Transverse colon (tissue), 4 donors: ENCODE measurements around the gene TEX26. TPM values are rescaled to one million over a fixed set of nuclear protein-coding genes. Genes with fewer than 3 reads are reported as not detected.

Experiments used
- DNase-seq: peaks from one replicate; pipeline ENCODE4 v3.0.0-alpha.2; 2019
- H3K27ac ChIP-seq, 4 donors: fragments of 200-600 bp; sonication (generic); 2 replicates each; pipeline ENCODE4 v1.5.1; 2016 to 2018; ENCODE audit warnings: inconsistent platforms in 4 of 4
- H3K27me3 ChIP-seq: fragments of 200-600 bp; sonication (generic); 2 replicates; pipeline ENCODE4 v1.5.1; 2017; ENCODE audit warnings: inconsistent platforms
- H3K36me3 ChIP-seq, 4 donors: fragments of 200-600 bp; sonication (generic); 2 replicates each; pipeline ENCODE4 v1.5.1; 2017 to 2019; ENCODE audit warnings: inconsistent platforms in 4 of 4
- H3K4me1 ChIP-seq, 4 donors: fragments of 200-600 bp; sonication (generic); 2 replicates each; pipeline ENCODE4 v1.5.1; 2017 to 2020; ENCODE audit warnings: inconsistent platforms in 4 of 4
- H3K4me3 ChIP-seq, 4 donors: fragments of 200-600 bp; sonication (generic); 1 replicate in 1 of 4; 2 replicates in 3 of 4; pipeline versions ENCODE4 v1.5.1 to v1.6.1; 2017 to 2019; ENCODE audit warnings: inconsistent platforms in 4 of 4
- H3K9me3 ChIP-seq, 2 donors: fragments of 200-600 bp; sonication (generic); 2 replicates each; pipeline ENCODE4 v1.5.1; 2017 to 2019; ENCODE audit warnings: inconsistent platforms in 2 of 2
- CTCF ChIP-seq, 5 experiments: fragments of 200-600 bp in 3 of 5; fragments of 450-650 bp in 2 of 5; sonication (generic) in 3 of 5; IDR thresholded peaks; 1 replicate in 2 of 5; 2 replicates in 3 of 5; pipeline ENCODE4 v1.5.1; 2016 to 2017; ENCODE audit warnings: antibody characterized with exemption in 5 of 5, inconsistent platforms in 3 of 5, mild to moderate bottlenecking in 2 of 5, moderate library complexity in 1 of 5
- EP300 ChIP-seq: sonication (generic); formaldehyde crosslinking; IDR thresholded peaks from one replicate; pipeline ENCODE4 v1.6.1; 2017; ENCODE audit warnings: antibody characterized with exemption, low read depth
- POLR2A ChIP-seq: fragments of 450-650 bp; IDR thresholded peaks from one replicate; pipeline ENCODE4 v1.6.1; 2016; ENCODE audit warnings: antibody characterized with exemption, mild to moderate bottlenecking, moderate library complexity
- POLR2AphosphoS5 ChIP-seq, 3 donors: sonication (generic); formaldehyde crosslinking; IDR thresholded peaks; one replicate each; pipeline ENCODE4 v1.6.1; 2016; ENCODE audit warnings: antibody characterized with exemption in 3 of 3
- WGBS, 2 donors: methylation state at CpG; one replicate each; pipeline ENCODE4 v1.1.5; 2018; ENCODE audit warnings: low coverage in 1 of 2; 5-methylcytosine and 5-hydroxymethylcytosine counted together
- in situ Hi-C, 4 donors: fragments of 200-750 bp; cut with MboI; loops; one replicate each; pipeline versions ENCODE4 v1.15.0 to v1.15.1; 2017; ENCODE audit warnings: low sequenced_read_pairs in 3 of 4, low pct_ligation_motif_present in 1 of 4, low pct_unique_long_range_greater_than_20kb in 1 of 4
- intact Hi-C: fragments of 100-400 bp; cut with DNase I; formaldehyde crosslinking; loops from one replicate; pipeline ENCODE4 v1.15.1; 2023; ENCODE audit warnings: low total_unique reads
- total RNA-seq, 4 donors: library from RNA; depleted of rRNA; stranded (reverse); fragments of >200 nt; gene quantifications; one replicate each; pipeline ENCODE4 v1.1.0, GENCODE V29; 2016

TEX26 gene
- total RNA-seq, 4 donors from 2014 or later, result not detected

- no peak for TF ChIP-seq POLR2AphosphoS5 (IDR thresholded peaks at IDR 0.05)
- no peak for TF ChIP-seq CTCF (IDR thresholded peaks at IDR 0.05)
- TF ChIP-seq EP300, result no peak
- TF ChIP-seq POLR2A, result no peak
- Histone ChIP-seq H3K4me1 (no peaks in the 10 kb centered on the region), H3K4me3 (no peak overlapping the region), H3K36me3 (no peaks in the 10 kb centered on the region), H3K27me3 (no peaks in the 10 kb centered on the region), H3K9me3 (no peaks in the 10 kb centered on the region), H3K27ac (no peak overlapping the region)
- WGBS, 2 donors, result 78 to 88% methylated on average over 7 to 13 of the region's 13 CpGs
- no peak for DNase-seq
- in situ Hi-C loops, result no loop called here
- intact Hi-C loops, result loop anchor here (5.0 to 10.0 kb wide), 2 partner anchors 512 to 605 kb away; no protein-coding TSS in a partner anchor
Observed at GRCh38 chr13:31022288-31022895, 89.9 kb downstream of the TEX26 start.

- intact Hi-C loops (loop anchor here (5.0 to 10.0 kb wide), 2 partner anchors 512 to 604 kb away; no protein-coding TSS in a partner anchor), in situ Hi-C loops (no loop called here)
- Histone ChIP-seq H3K36me3 (no peaks in the 10 kb centered on the region), H3K27me3 (no peaks in the 10 kb centered on the region), H3K9me3 (no peaks in the 10 kb centered on the region), H3K4me3 (no peak overlapping the region), H3K27ac (no peak overlapping the region), H3K4me1 (no peaks in the 10 kb centered on the region)
- TF ChIP-seq POLR2AphosphoS5 (IDR thresholded peaks at IDR 0.05), result no peak
- no peak for TF ChIP-seq EP300
- no peak for TF ChIP-seq POLR2A
- TF ChIP-seq CTCF (IDR thresholded peaks at IDR 0.05), result no peak
- 33 to 43% methylated on average over 2 of the region's 2 CpGs for WGBS, 2 donors
- DNase-seq, result no peak
Observed at GRCh38 chr13:31022928-31023530, 90.6 kb downstream of the TEX26 start.

Other genes with a start within 250 kb of the TEX26 start
- gene ALOX5AP, start 197.1 kb upstream of the TEX26 start, total RNA-seq, result 10 to 100 TPM in 3 of 4 donors, 1 to 10 TPM in 1; 1.2 to 18.7 (median 14.1) TPM
- gene MEDAG, start 26.4 kb upstream of the TEX26 start, total RNA-seq, result 10 to 100 TPM in 2 of 4 donors, 1 to 10 TPM in 2; 5.4 to 30.8 (median 10.0) TPM
- gene HSPH1, start 229.2 kb downstream of the TEX26 start, total RNA-seq, result 10 to 100 TPM; 16.1 to 58.3 (median 30.7) TPM